GM12878 (cell line): ENCODE data around the gene CMBL. TPM values are rescaled to one million over a fixed set of nuclear protein-coding genes. Genes with fewer than 3 reads are reported as not detected.

Source experiments
- ATAC-seq: fragments of 200-7000 bp; cut with Tn5 transposase; 3 replicates; pipeline ENCODE4 v1.9.1; 2020; ENCODE audit warnings: mild to moderate bottlenecking, moderate library complexity
- BruUV-seq: library from RNA; stranded (reverse); fragments of 400-500 nt; replicated peaks from 2 replicates; lab custom pipeline; 2021; lab: Mats Ljungman, UMichigan
- CTCF ChIA-PET: fragments of 300-600 bp; sonication (Branson Sonifier 250); formaldehyde crosslinking; extraction: SDS; loops from one replicate; lab custom pipeline; 2021; ENCODE audit warnings: inconsistent platforms; lab: Yijun Ruan, JAX
- POLR2A ChIA-PET: fragments of 350-600 bp; formaldehyde crosslinking; extraction: SDS; loops from one replicate; lab custom pipeline; 2021; ENCODE audit warnings: inconsistent platforms; lab: Charles Lee
- RAD21 ChIA-PET: fragments of 300-600 bp; sonication (Branson Sonifier 250); formaldehyde crosslinking; loops from one replicate; lab custom pipeline; 2023; ENCODE audit warnings: antibody characterized with exemption; ENCODE audit not compliant: unreplicated experiment; lab: Charles Lee
- SMC1A ChIA-PET: fragments of 300-600 bp; sonication (Branson Sonifier 250); formaldehyde crosslinking; loops from one replicate; lab custom pipeline; 2023; ENCODE audit not compliant: unreplicated experiment, uncharacterized antibody; lab: Charles Lee
- DNase-seq: peaks from one replicate; pipeline ENCODE4 v3.0.0-alpha.2; 2011; ENCODE audit warnings: low read depth, low spot score
- FAIRE-seq: peaks from 3 replicates; lab custom pipeline; 2011; peaks lifted over from hg19 to GRCh38; lab: Jason Lieb, UNC
- H2AFZ ChIP-seq: 2 replicates; pipeline ENCODE4 v1.6.0; 2011; ENCODE audit warnings: low read depth, low read length, control low read depth; ENCODE audit not compliant: control insufficient read depth
- H3K27ac ChIP-seq: 2 replicates; pipeline ENCODE4 v1.5.1; 2011; ENCODE audit warnings: control low read depth; ENCODE audit not compliant: control insufficient read depth, insufficient read depth
- H3K27me3 ChIP-seq, 2 experiments: replicated peaks in 1 of 2; 2 replicates each; pipeline versions ENCODE4 v1.6.0 to v1.6.1; 2011; ENCODE audit warnings: low read length in 1 of 2; ENCODE audit not compliant: control insufficient read depth in 2 of 2, insufficient read depth in 2 of 2
- H3K36me3 ChIP-seq, 2 experiments: 2 replicates each; pipeline ENCODE4 v1.5.1; 2011; ENCODE audit warnings: low read length in 1 of 2; ENCODE audit not compliant: control insufficient read depth in 2 of 2, insufficient read depth in 2 of 2
- H3K4me1 ChIP-seq: 2 replicates; pipeline ENCODE4 v1.6.1; 2011; ENCODE audit warnings: mild to moderate bottlenecking, low read length, moderate library complexity, mixed read lengths; ENCODE audit not compliant: control insufficient read depth, insufficient read depth
- H3K4me2 ChIP-seq: 2 replicates; pipeline ENCODE4 v1.6.0; 2011; ENCODE audit warnings: control low read depth; ENCODE audit not compliant: control insufficient read depth, insufficient read depth
- H3K4me3 ChIP-seq: fragments of 200-600 bp; sonication (generic); 2 replicates; pipeline ENCODE4 v1.5.1; 2016
- H3K79me2 ChIP-seq: 2 replicates; pipeline ENCODE4 v1.6.0; 2011; ENCODE audit warnings: low read length; ENCODE audit not compliant: control insufficient read depth, insufficient read depth
- H3K9ac ChIP-seq: 2 replicates; pipeline ENCODE4 v1.8.0; 2011; ENCODE audit warnings: low read length, control low read depth, mixed read lengths; ENCODE audit not compliant: control insufficient read depth, insufficient read depth
- H3K9me3 ChIP-seq: replicated peaks from 3 replicates; pipeline ENCODE4 v1.5.1; 2011; ENCODE audit warnings: mild to moderate bottlenecking, low read length; ENCODE audit not compliant: control insufficient read depth, insufficient read depth
- H4K20me1 ChIP-seq: 2 replicates; pipeline ENCODE4 v1.6.0; 2011; ENCODE audit not compliant: control insufficient read depth, insufficient read depth
- ATF7 ChIP-seq: fragments of 450-650 bp; IDR thresholded peaks from 2 replicates; pipeline ENCODE4 v1.6.1; 2016; ENCODE audit warnings: low read depth, mild to moderate bottlenecking
- CREM ChIP-seq: IDR thresholded peaks from 2 replicates; pipeline ENCODE4 v1.6.1; 2014; ENCODE audit warnings: antibody characterized with exemption, low read depth
- IKZF1 ChIP-seq: fragments of 450-650 bp; conservative IDR thresholded peaks from 2 replicates; pipeline ENCODE4 v1.6.1; 2017; ENCODE audit warnings: antibody characterized with exemption, mild to moderate bottlenecking
- MLLT1 ChIP-seq: fragments of 450-650 bp; IDR thresholded peaks from 2 replicates; pipeline ENCODE4 v1.6.1; 2016; ENCODE audit warnings: mild to moderate bottlenecking
- MXI1 ChIP-seq: fragments of 150-350 bp; IDR thresholded peaks from 2 replicates; pipeline ENCODE4 v1.6.1; 2011; ENCODE audit warnings: low read depth, mild to moderate bottlenecking, inconsistent platforms, low read length, improper control_type of control experiment
- NKRF ChIP-seq: fragments of 450-650 bp; conservative IDR thresholded peaks from 2 replicates; pipeline ENCODE4 v1.6.1; 2017; ENCODE audit warnings: mild to moderate bottlenecking, moderate library complexity
- RELB ChIP-seq: fragments of 450-650 bp; IDR thresholded peaks from 2 replicates; pipeline ENCODE4 v1.6.1; 2017; ENCODE audit warnings: low read depth, mild to moderate bottlenecking, moderate library complexity
- TAF1 ChIP-seq: IDR thresholded peaks from 2 replicates; pipeline ENCODE4 v1.6.1; 2011; ENCODE audit warnings: mild to moderate bottlenecking, low read depth, low read length, borderline replicate concordance
- YBX1 ChIP-seq: fragments of 450-650 bp; IDR thresholded peaks from 2 replicates; pipeline ENCODE4 v1.6.1; 2016; ENCODE audit warnings: antibody characterized with exemption
- ZBTB11 ChIP-seq: fragments of 450-650 bp; formaldehyde crosslinking; IDR thresholded peaks from 2 replicates; pipeline ENCODE4 v1.5.0; 2022; ENCODE audit warnings: mild to moderate bottlenecking, missing genetic modification characterization
- ZNF274 ChIP-seq: IDR thresholded peaks from one replicate; pipeline ENCODE4 v1.8.0; 2011; ENCODE audit not compliant: insufficient read length, insufficient read depth
- ZNF687 ChIP-seq: fragments of 450-650 bp; IDR thresholded peaks from 2 replicates; pipeline ENCODE4 v1.6.1; 2017; ENCODE audit warnings: mild to moderate bottlenecking, moderate library complexity
- WGBS: methylation state at CpG from one replicate; pipeline ENCODE4 v1.1.6; 2016; ENCODE audit warnings: low lambda C conversion rate; ENCODE audit not compliant: insufficient replicate concordance, insufficient coverage; ENCODE audit errors: missing lambda C conversion rate; 5-methylcytosine and 5-hydroxymethylcytosine counted together
- in situ Hi-C: fragments of 300-500 bp; cut with MboI; formaldehyde crosslinking; loops from 9 replicates; pipeline ENCODE4 v1.14.3; 2018; ENCODE audit warnings: mixed read lengths
- intact Hi-C: fragments of 100-400 bp; cut with micrococcal nuclease; formaldehyde crosslinking; loops from one replicate; pipeline ENCODE4 v1.14.2; 2022; ENCODE audit not compliant: unreplicated experiment
- polyA plus RNA-seq, 11 experiments: library from polyadenylated mRNA; depleted of rRNA in 4 of 11; unstranded in 6 of 11; stranded (reverse) in 5 of 11; fragments of >200 nt; fragmentation: Nextera tagmentation in 4 of 11; fragmentation: Illumina TruSeq in 1 of 11; extraction: Ambion mirVana in 4 of 11; extraction: Trizol in 1 of 11; gene quantifications; 1 replicate in 1 of 11; 2 replicates in 10 of 11; pipeline versions ENCODE4 v1.2.1 to v1.2.3, GENCODE V29; 2011 to 2016; ENCODE audit warnings: inconsistent platforms in 2 of 11, missing spikeins in 2 of 11, low read depth in 1 of 11
- total RNA-seq, 4 experiments: library from RNA; depleted of rRNA in 3 of 4; stranded (reverse); fragments of >200 nt in 3 of 4; fragmentation: Illumina TruSeq in 1 of 4; extraction: Trizol in 1 of 4; gene quantifications; 2 replicates each; pipeline versions ENCODE4 v1.2.1 to v1.2.3, GENCODE V29; 2013 to 2021

The CMBL gene
- total and polyA plus RNA-seq, 10 of the 15 experiments (the other 5 are each of a cell fraction or from before 2014, with no cell fraction given), result 1.8 to 15.6 (median 7.5) TPM

- ChIA-PET SMC1A (interaction anchor here (0.7 kb wide), 1 partner anchor 63 kb away, joined by 3 read pairs; no protein-coding TSS in a partner anchor), CTCF (no interaction called here), RAD21 (no interaction called here), POLR2A (no interaction called here)
- BruUV-seq, result no TSS peak
- 76% methylated on average over 5 of the region's 7 CpGs for WGBS
- DNase-seq (no peak), FAIRE-seq (no peak), ATAC-seq (no peak)
- in situ Hi-C loops (no loop called here), intact Hi-C loops (no loop called here)
- no peak overlapping the region for H3K4me2 ChIP-seq
- no peak overlapping the region for H2AFZ ChIP-seq
- no peak overlapping the region for H3K27ac ChIP-seq
- no peaks in the 10 kb centered on the region for H3K36me3 ChIP-seq
- no peak overlapping the region for H3K4me3 ChIP-seq
- no peaks in the 10 kb centered on the region for H3K9me3 ChIP-seq
- H3K9ac ChIP-seq, result no peak overlapping the region
- no peaks in the 10 kb centered on the region for H4K20me1 ChIP-seq
- H3K27me3 ChIP-seq, result no peaks in the 10 kb centered on the region; a peak in 1 of 4 replicates
- H3K79me2 ChIP-seq, result no peaks in the 10 kb centered on the region
- H3K4me1 ChIP-seq, result no peaks in the 10 kb centered on the region
- TF ChIP-seq IKZF1 (no peak), ZNF687 (no peak), CREM (no peak), NKRF (no peak), RELB (no peak), TAF1 (no peak), YBX1 (no peak), ATF7 (no peak), ZNF274 (no peak), MXI1 (no peak), ZBTB11 (CRISPR knock-in tag) (no peak), MLLT1 (no peak)
These were observed 6.4 kb downstream of the CMBL start for GRCh38 chr5:10301266-10301665.
